AG04449 (cell line): ENCODE measurements around the gene APOO.

ENCODE experiments used
- CTCF ChIA-PET: fragments of 350-600 bp; formaldehyde crosslinking; extraction: SDS; loops from one replicate; lab custom pipeline; 2021; ENCODE audit warnings: antibody characterized with exemption; lab: Yijun Ruan, JAX
- POLR2A ChIA-PET: fragments of 400-600, 350-600 bp; formaldehyde crosslinking; extraction: SDS; loops from one replicate; lab custom pipeline; 2020; ENCODE audit warnings: antibody characterized with exemption, inconsistent platforms; lab: Yijun Ruan, JAX
- DNase-seq: peaks from one replicate; pipeline ENCODE4 v3.0.0-alpha.2; 2010; ENCODE audit warnings: low read depth, low spot score
- H3K4me3 ChIP-seq: 2 replicates; pipeline ENCODE4 v1.5.1; 2011; ENCODE audit warnings: low read depth, mild to moderate bottlenecking, control low read depth, low read length
- TF ChIP-seq, protein P1 (sequence below): IDR thresholded peaks from one replicate; pipeline ENCODE4 v1.5.1; 2011; ENCODE audit warnings: mild to moderate bottlenecking, moderate library complexity, low read length, control low read depth, inconsistent platforms; ENCODE audit not compliant: insufficient read depth; ENCODE audit errors: missing control alignments

The APOO gene

DNA sequence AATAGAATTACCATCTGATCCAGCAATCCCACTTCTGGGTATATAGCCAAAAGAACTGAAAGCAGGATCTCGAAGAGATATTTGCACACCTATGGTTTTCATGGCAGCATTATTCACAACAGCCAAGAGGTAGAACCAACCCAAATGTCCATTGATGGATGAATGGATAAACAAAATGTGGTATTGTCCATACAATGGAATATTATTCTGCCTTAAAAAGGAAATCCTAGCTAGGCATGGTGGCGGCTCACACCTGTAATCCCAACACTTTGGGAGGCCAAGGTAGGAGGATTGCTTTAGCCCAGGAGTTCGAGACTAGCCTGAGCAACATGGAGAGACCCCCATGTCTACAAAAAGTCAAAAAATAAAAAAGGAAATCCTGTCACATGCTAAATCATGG lies 97.5 kb downstream of the APOO start:
- DNase-seq = no peak
- TF ChIP-seq, protein P1, sequence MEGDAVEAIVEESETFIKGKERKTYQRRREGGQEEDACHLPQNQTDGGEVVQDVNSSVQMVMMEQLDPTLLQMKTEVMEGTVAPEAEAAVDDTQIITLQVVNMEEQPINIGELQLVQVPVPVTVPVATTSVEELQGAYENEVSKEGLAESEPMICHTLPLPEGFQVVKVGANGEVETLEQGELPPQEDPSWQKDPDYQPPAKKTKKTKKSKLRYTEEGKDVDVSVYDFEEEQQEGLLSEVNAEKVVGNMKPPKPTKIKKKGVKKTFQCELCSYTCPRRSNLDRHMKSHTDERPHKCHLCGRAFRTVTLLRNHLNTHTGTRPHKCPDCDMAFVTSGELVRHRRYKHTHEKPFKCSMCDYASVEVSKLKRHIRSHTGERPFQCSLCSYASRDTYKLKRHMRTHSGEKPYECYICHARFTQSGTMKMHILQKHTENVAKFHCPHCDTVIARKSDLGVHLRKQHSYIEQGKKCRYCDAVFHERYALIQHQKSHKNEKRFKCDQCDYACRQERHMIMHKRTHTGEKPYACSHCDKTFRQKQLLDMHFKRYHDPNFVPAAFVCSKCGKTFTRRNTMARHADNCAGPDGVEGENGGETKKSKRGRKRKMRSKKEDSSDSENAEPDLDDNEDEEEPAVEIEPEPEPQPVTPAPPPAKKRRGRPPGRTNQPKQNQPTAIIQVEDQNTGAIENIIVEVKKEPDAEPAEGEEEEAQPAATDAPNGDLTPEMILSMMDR = no peak
- CTCF ChIA-PET = no interaction called here
- POLR2A ChIA-PET = no interaction called here
- no peak overlapping the region for H3K4me3 ChIP-seq

DNA sequence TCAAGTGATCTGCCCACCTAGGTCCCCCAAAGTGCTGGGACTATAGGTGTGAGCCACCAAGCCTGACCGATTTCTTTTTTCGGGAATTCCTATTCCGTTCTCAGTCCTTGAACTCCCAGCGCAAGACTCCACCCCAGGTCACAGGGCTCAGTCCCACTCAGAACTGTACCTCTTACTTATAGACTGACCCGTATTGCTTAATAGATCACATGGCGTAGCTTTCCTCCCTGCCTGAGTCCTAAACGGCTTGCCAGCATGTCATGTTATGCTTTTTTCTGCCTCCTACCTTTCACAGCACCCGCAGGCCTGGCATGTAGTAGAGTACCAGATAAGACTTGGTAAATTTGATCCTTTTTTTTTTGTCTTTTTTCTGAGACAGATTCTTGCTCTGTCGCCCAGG lies 102.3 kb downstream of the APOO start:
- CTCF ChIA-PET = interaction anchor here (2.2 kb wide), 1 partner anchor 23 kb away, joined by 7 read pairs; the partner anchor contains the start of gene SAT1
- POLR2A ChIA-PET = no interaction called here
- TF ChIP-seq, protein P1 = no peak
- no peak overlapping the region for H3K4me3 ChIP-seq
- DNase-seq = no peak

DNA sequence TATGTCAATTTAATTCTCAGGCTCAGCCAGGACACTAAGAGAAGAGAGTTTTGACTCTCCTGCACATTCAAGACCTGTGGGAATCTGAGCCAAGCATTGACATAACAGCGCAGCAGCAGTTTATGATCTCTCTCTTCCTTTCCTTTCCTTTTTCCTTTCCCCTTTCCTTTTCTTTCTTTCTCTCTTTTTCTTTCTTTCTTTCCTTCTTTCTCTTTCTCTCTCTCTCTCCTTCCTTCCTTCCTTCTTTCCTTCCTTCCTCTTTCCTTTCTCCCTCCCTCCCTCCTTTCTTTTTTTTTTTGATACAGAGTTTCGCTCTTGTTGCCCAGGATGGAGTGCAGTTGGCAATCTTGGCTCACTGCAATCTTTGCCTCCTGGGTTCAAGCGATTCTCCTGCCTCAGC lies 103.2 kb downstream of the APOO start:
- TF ChIP-seq, protein P1 = no peak
- ChIA-PET CTCF (no interaction called here), POLR2A (interaction anchor here (1.6 kb wide), 1 partner anchor 21 kb away, joined by 13 read pairs; the partner anchor contains the start of gene SAT1)
- DNase-seq = no peak
- H3K4me3 ChIP-seq = no peak overlapping the region

DNA sequence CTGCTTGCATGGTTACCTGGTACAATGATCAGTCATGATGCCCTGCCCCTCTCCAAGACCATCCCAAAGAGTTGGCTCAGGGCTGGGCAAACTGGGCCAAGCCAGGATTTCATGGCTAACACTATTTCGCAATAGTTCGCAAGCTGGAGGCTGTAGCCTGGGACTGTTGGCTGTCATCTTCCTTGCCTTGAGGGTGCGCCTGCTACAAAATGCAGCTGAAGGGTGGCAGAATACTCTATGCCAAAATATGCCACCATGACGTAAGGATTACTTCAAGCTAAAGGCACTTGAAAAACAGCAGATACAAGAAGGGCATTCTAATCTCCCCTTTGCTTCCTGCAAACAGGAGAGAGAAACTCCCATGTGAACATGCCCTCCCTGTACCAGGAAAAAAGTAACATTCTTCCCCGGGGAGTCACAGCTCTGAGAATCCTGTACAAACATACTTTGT lies 103.8 kb downstream of the APOO start:
- ChIA-PET CTCF (interaction anchor here (0.7 kb wide), 1 partner anchor 23 kb away, joined by 3 read pairs; no protein-coding TSS in a partner anchor), POLR2A (interaction anchor here (1.6 kb wide), 1 partner anchor 21 kb away, joined by 13 read pairs; the partner anchor contains the start of gene SAT1)
- TF ChIP-seq, protein P1 = no peak
- no peak overlapping the region for H3K4me3 ChIP-seq
- DNase-seq = no peak

DNA sequence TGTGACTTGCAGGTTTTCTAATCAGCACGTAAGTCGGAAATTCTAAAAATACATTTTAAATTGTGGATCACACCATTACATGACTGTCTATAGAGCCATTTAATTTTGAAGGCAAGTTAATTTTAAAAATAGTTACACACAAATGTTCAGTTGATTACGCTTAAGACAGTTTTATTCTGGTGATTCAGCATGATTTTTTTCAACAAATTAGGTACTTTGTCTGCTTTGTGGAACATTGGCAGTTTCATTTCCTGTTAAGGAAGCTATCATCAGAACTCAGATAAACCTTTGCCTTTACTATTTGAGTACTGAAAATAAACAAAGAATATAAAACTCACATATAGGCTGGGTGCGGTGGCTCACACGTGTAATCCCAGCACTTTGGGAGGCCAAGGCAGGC lies 105.3 kb downstream of the APOO start:
- ChIA-PET POLR2A (interaction anchor here (2.1 kb wide), 1 partner anchor 20 kb away, joined by 8 read pairs; the partner anchor contains the start of gene SAT1), CTCF (interaction anchor here (2.4 kb wide), 1 partner anchor 20 kb away, joined by 8 read pairs; no protein-coding TSS in a partner anchor)
- TF ChIP-seq, protein P1 = no peak
- DNase-seq = no peak
- no peak overlapping the region for H3K4me3 ChIP-seq

DNA sequence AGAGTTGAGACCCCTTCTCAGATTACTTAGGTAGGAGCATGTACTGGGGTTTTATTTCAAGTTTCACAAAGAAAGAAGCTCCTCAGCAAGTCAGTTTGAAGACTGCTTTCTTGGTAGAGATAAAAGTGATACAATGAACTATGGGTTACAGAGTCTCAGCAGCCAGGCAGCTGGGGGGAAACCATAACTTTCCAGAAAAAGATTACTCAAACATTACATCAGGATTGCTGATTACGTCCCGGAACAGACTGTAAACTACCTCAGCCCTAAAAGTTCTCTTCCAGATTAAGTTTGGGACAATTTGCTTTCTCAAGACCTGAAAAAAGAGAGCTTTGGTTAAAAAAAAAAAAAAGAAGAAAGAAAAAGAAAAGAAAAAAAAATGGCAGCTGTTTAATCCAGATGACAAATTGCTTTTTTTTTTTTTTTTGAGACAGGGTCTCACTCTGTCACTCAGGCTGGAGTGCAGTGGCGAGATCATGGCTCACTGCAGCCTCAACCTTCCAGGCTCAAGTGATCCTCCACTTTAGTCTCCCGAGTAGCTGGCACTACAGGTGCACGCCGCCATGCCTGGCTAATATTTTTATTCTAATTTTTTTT lies 108.2 kb downstream of the APOO start:
- CTCF ChIA-PET = interaction anchor here (1.0 to 2.5 kb wide), 3 partner anchors 17 to 102 kb away, joined by 3 to 14 read pairs (median 5); partner anchors contain the start of gene SAT1

More for the DNA sequence above, 108.2 kb downstream of the APOO start:
- DNase-seq = no peak
- POLR2A ChIA-PET = interaction anchor here (0.7 kb wide), 1 partner anchor 17 kb away, joined by 3 read pairs; the partner anchor contains the start of gene SAT1
- H3K4me3 ChIP-seq = no peak overlapping the region
- TF ChIP-seq, protein P1 = no peak
